Psoas muscle (tissue), 8 donors: ENCODE results near the gene NGB. TPM values are rescaled to one million over a fixed set of nuclear protein-coding genes. Genes with fewer than 3 reads are reported as not detected.

Source experiments
- ATAC-seq, 4 donors: fragments of 200-7000 bp; cut with Tn5 transposase; one replicate each; pipeline ENCODE4 v1.9.1; 2020; ENCODE audit warnings: moderate library complexity in 3 of 4, mild to moderate bottlenecking in 2 of 4
- DNase-seq, 2 donors: peaks; one replicate each; pipeline ENCODE4 v3.0.0-alpha.2; 2020
- H3K27ac ChIP-seq: fragments of 200-600 bp; one replicate; pipeline ENCODE4 v1.8.0; 2022
- H3K27me3 ChIP-seq, 3 donors: fragments of 200-600 bp in 1 of 3; one replicate each; pipeline versions ENCODE4 v1.6.1 to v1.8.0; 2013 to 2022; ENCODE audit warnings: low read length in 2 of 3, mild to moderate bottlenecking in 2 of 3, moderate library complexity in 1 of 3; ENCODE audit not compliant: insufficient read depth in 3 of 3
- H3K36me3 ChIP-seq, 2 donors: fragments of 200-600 bp in 1 of 2; one replicate each; pipeline versions ENCODE4 v1.6.1 to v1.8.0; 2013 to 2022; ENCODE audit warnings: low read depth in 1 of 2, mild to moderate bottlenecking in 1 of 2, moderate library complexity in 1 of 2; ENCODE audit not compliant: insufficient read depth in 1 of 2
- H3K4me1 ChIP-seq: fragments of 200-600 bp; one replicate; pipeline ENCODE4 v1.8.0; 2022
- H3K4me3 ChIP-seq: fragments of 200-600 bp; one replicate; pipeline ENCODE4 v1.8.0; 2022; ENCODE audit warnings: mild to moderate bottlenecking
- H3K9me3 ChIP-seq: fragments of 200-600 bp; one replicate; pipeline ENCODE4 v1.8.0; 2022
- CTCF ChIP-seq: fragments of 200-600 bp; IDR thresholded peaks from one replicate; pipeline ENCODE4 v1.8.0; 2022; ENCODE audit warnings: antibody characterized with exemption
- WGBS, 3 donors: extraction: QIAGEN DNeasy Blood & Tissue Kit; methylation state at CpG; one replicate each; pipeline versions ENCODE4 v1.1.6 to v1.1.7; 2013; 5-methylcytosine and 5-hydroxymethylcytosine counted together
- intact Hi-C, 2 donors: fragments of 100-400 bp; cut with DNase I; formaldehyde crosslinking; loops; one replicate each; pipeline versions ENCODE4 v1.11.0 to v1.14.2; 2022
- polyA plus RNA-seq, 3 donors: library from polyadenylated mRNA; stranded (reverse); fragments of 200-250 nt; gene quantifications; one replicate each; pipeline ENCODE4 v1.2.3, GENCODE V29; 2013
- total RNA-seq, 4 donors: library from RNA; stranded (reverse); fragmentation: NEBNext Ultra II Directional in 2 of 4; extraction: Animal tissue kit (Norgen Biotek cat#: 25700) in 2 of 4; gene quantifications; one replicate each; pipeline versions ENCODE4 v1.2.1 to v1.2.4, GENCODE V29; 2021 to 2023
- donor health status: healthy with polysubstance abuse.
- donor health status: DM: no; HTN: no; CAD: no; lungs with moderate emphysema.
- donor health status: Bipolar disorder and iron deficiency.
- donor health status: healthy.
- donor health status: DM: yes; HTN: yes; CAD: no.
- donor health status: DM: no; HTN: no; CAD: no.
- donor health status: DM: no; HTN: no; CAD: no.
- donor health status: DM: yes; HTN: yes; CAD: no.

The NGB gene
- total and polyA plus RNA-seq, 7 donors: 0.01 TPM; not detected in 6

- peaks cover 0 to 9% (median 4%) of the 10 kb centered on the region in 3 donors for H3K27me3 ChIP-seq
- no peak for TF ChIP-seq CTCF
- no peak for DNase-seq
- H3K4me3 ChIP-seq: no peak overlapping the region
- WGBS, 3 donors: 67 to 79% (median 72%) methylated on average over 12 of the region's 12 CpGs
- no peaks in the 10 kb centered on the region for H3K9me3 ChIP-seq
- H3K4me1 ChIP-seq: no peaks in the 10 kb centered on the region
- no peak overlapping the region for H3K27ac ChIP-seq
- intact Hi-C loops: no loop called here
- no peaks in the 10 kb centered on the region for H3K36me3 ChIP-seq
- no peak for ATAC-seq
These were observed 45.8 kb downstream of the NGB start for GRCh38 chr14:77225254-77225653.

- WGBS, 3 donors: 48 to 51% (median 51%) methylated on average over 4 of the region's 4 CpGs
- H3K9me3 ChIP-seq: no peaks in the 10 kb centered on the region
- no peaks in the 10 kb centered on the region for H3K36me3 ChIP-seq
- H3K4me3 ChIP-seq: no peak overlapping the region
- TF ChIP-seq CTCF: no peak
- intact Hi-C loops: no loop called here
- no peak overlapping the region for H3K27ac ChIP-seq
- no peak for ATAC-seq
- H3K4me1 ChIP-seq: no peaks in the 10 kb centered on the region
- peaks cover 0 to 9% (median 4%) of the 10 kb centered on the region in 3 donors for H3K27me3 ChIP-seq
- no peak for DNase-seq
These were observed 46.8 kb downstream of the NGB start for GRCh38 chr14:77224212-77224611.

- 48 to 52% (median 49%) methylated on average over 10 of the region's 10 CpGs for WGBS, 3 donors
- H3K27me3 ChIP-seq: peaks cover 0 to 15% (median 4%) of the 10 kb centered on the region in 3 donors
- intact Hi-C loops: no loop called here
- H3K9me3 ChIP-seq: no peaks in the 10 kb centered on the region
- H3K4me3 ChIP-seq: no peak overlapping the region
- H3K27ac ChIP-seq: no peak overlapping the region
- no peak for DNase-seq
- H3K4me1 ChIP-seq: no peaks in the 10 kb centered on the region
- no peak for ATAC-seq
- no peak for TF ChIP-seq CTCF
- no peaks in the 10 kb centered on the region for H3K36me3 ChIP-seq
These were observed 48.3 kb downstream of the NGB start for GRCh38 chr14:77222546-77223225.

GRCh38 chr14:77221241-77221871 is 49.6 kb downstream of the NGB start:
- peaks cover 0 to 19% (median 4%) of the 10 kb centered on the region in 3 donors for H3K27me3 ChIP-seq
- no peak overlapping the region for H3K27ac ChIP-seq
- no peak for TF ChIP-seq CTCF
- intact Hi-C loops: no loop called here
- no peaks in the 10 kb centered on the region for H3K4me1 ChIP-seq
- H3K36me3 ChIP-seq: no peaks in the 10 kb centered on the region
- no peak for ATAC-seq
- no peak for DNase-seq
- no peaks in the 10 kb centered on the region for H3K9me3 ChIP-seq
- 61 to 79% (median 70%) methylated on average over 15 to 23 of the region's 23 CpGs for WGBS, 3 donors
- no peak overlapping the region for H3K4me3 ChIP-seq
